ENCODE measurements around the gene ASPSCR1. TPM values are rescaled to one million over a fixed set of nuclear protein-coding genes. Genes with fewer than 3 reads are reported as not detected.

ASPSCR1 gene
- total and polyA plus RNA-seq, 2 of the 13 experiments (the other 11 are each of a cell fraction or from before 2014, with no cell fraction given) = 274 to 314 TPM

GRCh38 chr17:82037092-82037888, 59.9 kb downstream of the ASPSCR1 start, which contains the start of gene DCXR (continued):
- TF ChIP-seq HIVEP1 (CRISPR knock-in tag; IDR thresholded peaks at IDR 0.05) (no peak), HES4 (CRISPR knock-in tag; IDR thresholded peaks at IDR 0.05; ENCODE audit: borderline replicate concordance) (peak; percentile 81), JARID2 (CRISPR knock-in tag; IDR thresholded peaks at IDR 0.05; ENCODE audit: insufficient replicate concordance) (no peak), TOE1 (CRISPR knock-in tag; IDR thresholded peaks at IDR 0.05) (0 out of 2 replicates have a peak, but pooled peaks have one; percentile 42), SOX5 (CRISPR knock-in tag; IDR thresholded peaks at IDR 0.05; ENCODE audit: borderline replicate concordance) (peak; percentile 63), FOXP1 (IDR thresholded peaks at IDR 0.05) (no peak), FOXP1 (CRISPR knock-in tag; IDR thresholded peaks at IDR 0.05) (peak; percentile 1; the same call in 1 of the 2 replicates), ZSCAN21 (CRISPR knock-in tag; IDR thresholded peaks at IDR 0.05; ENCODE audit: borderline replicate concordance) (peak; percentile 93), ATF7-NPFF (CRISPR knock-in tag; IDR thresholded peaks at IDR 0.05; ENCODE audit: low read depth) (peak; percentile 91; the same call in 1 of the 2 replicates), ATAD3A (CRISPR knock-in tag; IDR thresholded peaks at IDR 0.05) (peak; percentile 77; the same call in 1 of the 2 replicates), KLF9 (CRISPR knock-in tag; IDR thresholded peaks at IDR 0.05; ENCODE audit: low read depth) (peak; percentile 91; the same call in 1 of the 2 replicates), TAF15 (IDR thresholded peaks at IDR 0.05; ENCODE audit: low read depth, low read length, poor library complexity, severe bottlenecking) (peak; percentile 97), ZNF205 (CRISPR knock-in tag; IDR thresholded peaks at IDR 0.05) (peak; percentile 66; the same call in 1 of the 2 replicates), HMG20B (CRISPR knock-in tag; conservative IDR thresholded peaks at IDR 0.05) (no peak), RELA (CRISPR knock-in tag; IDR thresholded peaks at IDR 0.05) (peak; percentile 82; the same call in 1 of the 2 replicates), YY1 (IDR thresholded peaks at IDR 0.05; ENCODE audit: insufficient read depth, insufficient replicate concordance, low read depth, low read length) (peak; percentile 85), MTF1 (CRISPR knock-in tag; IDR thresholded peaks at IDR 0.05) (no peak), ZNF296 (CRISPR knock-in tag; conservative IDR thresholded peaks at IDR 0.05) (peak; percentile 86; the same call in 1 of the 2 replicates), DPF2 (CRISPR knock-in tag; IDR thresholded peaks at IDR 0.05; ENCODE audit: borderline replicate concordance, low read depth) (peak; percentile 43; the same call in 1 of the 2 replicates), ZNF839 (CRISPR knock-in tag; IDR thresholded peaks at IDR 0.05; ENCODE audit: borderline replicate concordance) (no peak), ZNF230 (CRISPR knock-in tag; IDR thresholded peaks at IDR 0.05) (peak; percentile 79; the same call in 1 of the 2 replicates), HMGXB3 (CRISPR knock-in tag; IDR thresholded peaks at IDR 0.05; ENCODE audit: borderline replicate concordance) (peak; percentile 67; the same call in 1 of the 2 replicates)
- TF ChIP-seq, protein P1, sequence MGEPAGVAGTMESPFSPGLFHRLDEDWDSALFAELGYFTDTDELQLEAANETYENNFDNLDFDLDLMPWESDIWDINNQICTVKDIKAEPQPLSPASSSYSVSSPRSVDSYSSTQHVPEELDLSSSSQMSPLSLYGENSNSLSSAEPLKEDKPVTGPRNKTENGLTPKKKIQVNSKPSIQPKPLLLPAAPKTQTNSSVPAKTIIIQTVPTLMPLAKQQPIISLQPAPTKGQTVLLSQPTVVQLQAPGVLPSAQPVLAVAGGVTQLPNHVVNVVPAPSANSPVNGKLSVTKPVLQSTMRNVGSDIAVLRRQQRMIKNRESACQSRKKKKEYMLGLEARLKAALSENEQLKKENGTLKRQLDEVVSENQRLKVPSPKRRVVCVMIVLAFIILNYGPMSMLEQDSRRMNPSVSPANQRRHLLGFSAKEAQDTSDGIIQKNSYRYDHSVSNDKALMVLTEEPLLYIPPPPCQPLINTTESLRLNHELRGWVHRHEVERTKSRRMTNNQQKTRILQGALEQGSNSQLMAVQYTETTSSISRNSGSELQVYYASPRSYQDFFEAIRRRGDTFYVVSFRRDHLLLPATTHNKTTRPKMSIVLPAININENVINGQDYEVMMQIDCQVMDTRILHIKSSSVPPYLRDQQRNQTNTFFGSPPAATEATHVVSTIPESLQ (CRISPR knock-in tag; conservative IDR thresholded peaks at IDR 0.05) = no peak; the same call in 1 of the 2 replicates
